B cell (primary cell): Measurements from ENCODE around the gene RHOU.

Experiments
- EZH2 ChIP-seq: IDR thresholded peaks from 2 replicates; pipeline ENCODE4 v1.6.1; 2012; ENCODE audit warnings: borderline replicate concordance, low read depth, mild to moderate bottlenecking, moderate library complexity, low read length; ENCODE audit not compliant: insufficient read depth, poor library complexity, severe bottlenecking
- TF ChIP-seq, protein P1 (sequence below): fragments of 200-600 bp; IDR thresholded peaks from one replicate; pipeline ENCODE4 v1.8.0; 2022; ENCODE audit warnings: antibody characterized with exemption, mild to moderate bottlenecking

DNA sequence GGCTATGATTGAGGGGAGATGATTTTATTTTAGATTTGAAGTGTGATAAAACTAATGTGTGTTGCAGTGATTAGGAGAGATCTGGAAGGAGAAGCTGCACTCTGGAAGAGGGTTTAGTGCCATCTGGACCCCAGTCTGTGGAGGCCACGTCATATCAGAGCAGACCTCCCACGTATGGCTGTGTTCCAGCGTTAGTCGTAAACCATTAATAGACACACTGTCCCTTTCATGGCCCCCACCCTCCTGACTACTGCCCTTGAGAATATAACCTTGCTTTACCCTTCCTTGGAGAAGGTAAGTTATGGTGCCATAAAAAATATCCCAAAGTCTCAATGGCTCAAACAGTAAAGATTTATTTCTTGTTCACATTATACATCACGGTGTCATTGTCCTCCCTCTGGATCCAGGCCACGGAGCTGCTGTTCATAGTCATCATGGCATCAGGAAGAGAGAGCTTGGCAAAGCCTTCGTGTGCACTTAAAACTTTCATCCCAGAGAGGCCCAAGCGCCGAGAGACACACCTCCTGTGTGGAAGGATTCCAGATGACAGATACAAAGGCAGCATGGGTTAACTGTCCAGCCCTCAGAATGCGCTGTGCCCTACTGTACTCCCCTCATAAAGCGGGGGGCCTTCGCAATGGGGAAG is 33.2 kb downstream of the RHOU start:
- TF ChIP-seq, protein P1, sequence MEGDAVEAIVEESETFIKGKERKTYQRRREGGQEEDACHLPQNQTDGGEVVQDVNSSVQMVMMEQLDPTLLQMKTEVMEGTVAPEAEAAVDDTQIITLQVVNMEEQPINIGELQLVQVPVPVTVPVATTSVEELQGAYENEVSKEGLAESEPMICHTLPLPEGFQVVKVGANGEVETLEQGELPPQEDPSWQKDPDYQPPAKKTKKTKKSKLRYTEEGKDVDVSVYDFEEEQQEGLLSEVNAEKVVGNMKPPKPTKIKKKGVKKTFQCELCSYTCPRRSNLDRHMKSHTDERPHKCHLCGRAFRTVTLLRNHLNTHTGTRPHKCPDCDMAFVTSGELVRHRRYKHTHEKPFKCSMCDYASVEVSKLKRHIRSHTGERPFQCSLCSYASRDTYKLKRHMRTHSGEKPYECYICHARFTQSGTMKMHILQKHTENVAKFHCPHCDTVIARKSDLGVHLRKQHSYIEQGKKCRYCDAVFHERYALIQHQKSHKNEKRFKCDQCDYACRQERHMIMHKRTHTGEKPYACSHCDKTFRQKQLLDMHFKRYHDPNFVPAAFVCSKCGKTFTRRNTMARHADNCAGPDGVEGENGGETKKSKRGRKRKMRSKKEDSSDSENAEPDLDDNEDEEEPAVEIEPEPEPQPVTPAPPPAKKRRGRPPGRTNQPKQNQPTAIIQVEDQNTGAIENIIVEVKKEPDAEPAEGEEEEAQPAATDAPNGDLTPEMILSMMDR, result no peak
- no peak for TF ChIP-seq EZH2
